ENCODE results near the gene CLRN1.
A peak's percentile ranks its signal among the peaks of the same experiment; 100 is the strongest.

Gene CLRN1

DNA sequence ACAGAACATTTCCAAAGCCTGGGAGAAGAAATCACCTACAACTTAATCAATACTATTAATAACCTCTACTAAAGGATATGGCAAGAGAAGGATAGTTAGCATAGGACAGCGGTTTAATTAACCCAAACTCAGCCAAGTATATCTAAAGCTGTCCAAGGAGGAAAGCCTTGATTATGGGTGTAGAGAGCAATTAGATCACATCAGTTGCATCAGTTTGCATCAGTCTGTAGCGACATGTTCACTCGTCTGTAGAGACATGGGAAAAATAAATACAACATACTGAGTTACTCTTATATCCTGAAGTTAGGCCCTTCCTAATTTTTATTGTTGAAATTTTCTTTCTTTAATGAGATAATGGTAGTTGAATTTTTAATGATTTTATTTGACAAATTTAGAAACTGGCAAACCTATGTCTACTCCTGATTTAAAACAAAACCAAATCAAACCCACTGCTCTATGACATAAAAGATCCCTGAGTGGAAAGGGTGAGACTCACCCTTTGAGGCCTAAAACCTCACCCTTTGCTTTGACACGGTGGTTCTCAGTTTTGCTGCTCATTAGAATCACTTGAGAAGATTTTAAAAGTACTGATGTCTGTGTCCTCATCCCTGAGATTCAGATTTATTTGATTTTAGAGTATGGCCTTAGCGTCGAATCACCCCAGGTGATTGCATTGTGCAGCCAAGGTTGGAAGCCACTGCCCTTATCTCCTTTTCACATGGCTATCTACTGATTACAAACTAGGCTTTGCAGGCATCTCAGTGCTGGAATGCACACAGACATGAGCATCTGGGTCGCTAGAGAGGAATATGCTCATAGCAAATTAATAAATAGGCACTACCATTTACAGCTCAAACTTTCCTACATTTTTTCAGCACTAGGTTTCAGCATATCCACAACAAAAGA is 2.8 kb upstream of the CLRN1 start:
- no peak for DNase-seq

DNA sequence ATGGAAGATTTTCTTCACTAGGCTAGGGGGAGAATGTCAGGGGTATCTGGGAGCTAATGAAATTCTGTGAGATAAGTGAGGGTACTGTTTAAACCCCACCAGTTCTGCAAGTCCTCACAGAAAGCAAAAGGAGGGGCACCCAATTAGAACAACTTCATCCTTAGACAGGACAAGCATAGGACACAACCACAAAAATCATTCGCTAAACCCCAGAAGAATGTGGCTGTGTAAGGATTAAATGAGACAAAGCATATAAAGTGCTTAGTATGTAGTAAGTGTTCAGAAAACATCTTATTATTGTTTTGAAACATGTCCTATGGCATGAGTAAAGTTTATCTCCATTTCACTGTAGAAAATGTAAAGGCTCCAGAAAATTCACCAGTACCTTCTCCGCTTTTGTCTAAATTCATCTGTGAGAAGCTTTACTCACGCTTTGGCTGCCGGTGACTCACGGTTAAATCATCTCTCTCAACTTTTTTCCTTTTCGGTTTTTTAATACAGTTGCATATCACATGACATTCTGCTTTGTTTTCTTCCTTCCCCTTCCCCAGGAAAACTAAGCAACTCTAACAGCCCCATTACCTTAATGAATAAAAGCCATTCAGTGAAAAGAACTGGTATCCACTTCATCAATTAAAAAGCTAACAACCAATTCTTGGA is 1.7 kb downstream of the CLRN1 start:
- peak; percentile 69 for DNase-seq

- no peak for DNase-seq
These were observed 4.0 kb downstream of the CLRN1 start for GRCh38 chr3:150968341-150969035.

GRCh38 chr3:150965436-150965835 is 7.1 kb downstream of the CLRN1 start:
- DNase-seq, result peak; percentile 24

GRCh38 chr3:150961949-150962348 is 10.6 kb downstream of the CLRN1 start:
- DNase-seq, result no peak

GRCh38 chr3:150960708-150961684 is 11.5 kb downstream of the CLRN1 start:
- DNase-seq, result no peak

DNA sequence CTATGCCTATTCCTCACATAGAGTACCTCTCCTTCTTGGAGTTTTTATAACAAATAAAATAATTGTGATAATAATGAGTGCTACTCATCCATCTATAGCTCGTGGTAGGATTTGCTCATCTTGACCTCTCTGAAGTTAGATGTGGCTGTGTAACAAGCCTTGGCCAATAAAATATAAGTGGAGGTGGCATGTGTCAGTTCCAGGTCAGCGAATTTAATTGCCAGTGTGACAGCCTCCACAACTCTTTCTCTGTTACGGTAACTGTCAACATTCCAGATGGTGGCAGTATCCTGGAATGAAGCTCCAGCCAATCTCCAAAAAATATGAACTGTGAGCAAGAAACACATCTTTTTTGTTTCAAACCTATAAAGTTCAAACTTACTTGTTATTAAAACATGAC is 13.8 kb downstream of the CLRN1 start:
- no peak for DNase-seq

DNA sequence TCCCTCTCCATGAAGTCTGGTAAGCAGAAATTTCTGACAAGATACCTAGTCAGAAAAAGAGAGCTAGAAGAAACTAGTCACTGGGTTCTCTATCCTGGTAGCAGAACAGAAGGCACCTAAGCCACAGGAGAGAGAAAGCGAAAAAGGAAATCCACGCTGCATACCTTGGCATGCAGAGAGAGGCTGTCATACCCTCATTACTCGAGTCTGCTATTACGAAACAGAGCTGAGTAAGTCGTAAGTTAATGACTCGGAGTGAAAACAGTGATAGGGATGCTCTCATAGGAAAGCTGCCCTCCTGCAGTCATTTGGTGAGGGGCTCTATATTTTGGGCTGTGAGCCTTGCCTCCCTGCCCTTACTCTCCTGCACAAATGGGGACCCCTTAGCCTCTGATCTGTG is 16.2 kb downstream of the CLRN1 start:
- peak; percentile 29 for DNase-seq

- DNase-seq, result no peak
These were observed 20.6 kb downstream of the CLRN1 start for GRCh38 chr3:150951923-150952322.

- DNase-seq, result peak; percentile 87
These were observed 27.1 kb downstream of the CLRN1 start for GRCh38 chr3:150945226-150946032.

DNA sequence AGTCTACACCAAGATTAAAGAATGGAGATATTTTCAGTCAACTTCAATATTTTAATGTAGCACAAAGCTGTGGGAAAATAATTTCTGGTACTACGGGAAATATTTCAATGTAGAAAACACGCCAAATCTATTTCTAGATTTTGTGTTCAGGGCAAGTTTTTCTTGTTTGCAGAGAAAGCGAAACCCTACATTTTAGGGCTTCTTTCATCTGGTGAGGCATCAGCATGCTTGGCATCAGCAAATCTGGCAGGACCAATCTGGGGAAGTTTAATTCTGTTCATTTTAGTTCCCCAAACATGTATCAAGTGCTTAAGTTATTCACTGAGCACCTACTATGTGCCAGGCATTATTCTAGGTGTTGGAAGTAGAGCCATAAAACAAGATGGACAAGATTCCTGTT is 30.3 kb downstream of the CLRN1 start:
- DNase-seq, result no peak

DNA sequence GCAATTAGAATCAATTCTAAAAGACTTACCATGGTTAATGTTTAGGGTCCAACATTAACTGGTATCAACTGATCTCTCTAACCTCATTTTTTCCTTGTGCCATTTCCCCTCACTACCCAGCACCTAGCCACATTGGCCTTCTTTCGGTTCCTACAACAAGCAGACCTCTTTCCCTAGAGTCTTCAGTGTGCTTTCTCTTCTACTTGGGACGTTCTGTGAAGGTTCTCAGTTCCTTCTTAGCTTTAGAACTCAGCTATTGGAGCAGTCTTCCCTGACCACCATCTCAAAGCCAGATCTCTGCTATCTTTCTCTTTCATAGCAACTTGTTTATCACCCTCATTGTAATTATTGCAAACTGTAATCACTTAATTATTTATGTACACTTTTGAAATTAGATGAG is 35.8 kb downstream of the CLRN1 start:
- DNase-seq, result no peak

DNA sequence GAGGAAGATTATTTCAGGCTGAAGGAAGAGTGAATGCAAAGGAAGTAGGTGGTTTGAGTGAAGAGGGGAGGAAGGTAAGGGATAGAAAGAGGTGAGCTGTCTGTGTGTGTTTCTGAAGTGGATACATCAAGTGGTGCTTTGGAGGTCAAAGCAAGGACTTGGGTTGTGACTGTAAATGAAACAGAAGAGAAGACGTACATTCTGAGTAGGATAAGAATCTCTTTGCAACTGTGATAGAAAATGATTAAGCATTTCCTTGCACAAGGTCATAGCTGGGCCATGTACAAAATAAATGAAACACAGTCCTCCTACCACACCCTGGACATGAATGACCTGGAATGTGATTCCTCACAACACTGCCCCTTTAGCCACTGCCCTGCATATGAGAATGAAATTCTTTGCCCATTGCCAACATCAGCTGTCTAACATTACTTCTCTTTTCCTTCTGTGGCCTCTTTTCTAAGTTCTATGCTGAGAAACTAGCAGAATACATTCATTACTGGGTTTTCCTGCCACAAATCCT is 39.0 kb downstream of the CLRN1 start:
- no peak for DNase-seq

DNA sequence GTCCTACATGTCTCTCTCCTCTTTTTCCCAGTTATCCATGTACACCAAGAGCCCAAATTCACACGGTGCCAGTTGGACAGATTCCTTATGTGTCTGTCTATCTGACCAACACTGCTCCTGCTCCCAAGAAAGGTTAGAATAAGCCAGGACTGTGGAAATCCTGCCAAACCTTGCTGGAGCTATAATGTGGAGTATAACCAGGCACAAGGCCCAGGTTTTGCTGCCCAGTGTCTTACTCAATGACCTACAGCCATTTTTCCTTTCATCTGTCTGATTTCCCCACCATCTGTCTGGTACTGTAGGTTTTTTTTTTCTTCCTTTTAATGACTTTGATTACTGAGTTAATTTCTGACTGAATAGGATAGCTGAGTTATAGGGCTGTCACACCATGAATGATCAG is 40.8 kb downstream of the CLRN1 start:
- no peak for DNase-seq

DNA sequence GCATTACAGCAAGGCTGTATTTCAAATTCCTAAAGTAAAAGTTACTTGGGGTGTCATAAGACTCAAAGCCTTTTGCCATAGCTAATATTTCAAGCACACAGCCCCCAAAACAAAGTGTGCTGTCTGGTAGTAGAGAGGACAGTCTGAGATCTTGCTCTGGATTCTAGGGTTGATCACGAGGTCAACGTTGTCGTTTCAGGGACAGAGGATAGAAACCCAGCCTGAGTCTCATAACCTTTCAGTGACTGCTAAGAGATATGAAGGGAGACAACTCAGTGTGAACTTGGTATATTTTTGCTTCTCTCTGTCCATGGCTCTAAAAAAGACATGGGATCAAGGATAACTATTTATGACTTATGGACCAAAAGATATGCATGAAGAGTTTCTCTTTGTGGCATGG is 41.7 kb downstream of the CLRN1 start:
- no peak for DNase-seq

DNA sequence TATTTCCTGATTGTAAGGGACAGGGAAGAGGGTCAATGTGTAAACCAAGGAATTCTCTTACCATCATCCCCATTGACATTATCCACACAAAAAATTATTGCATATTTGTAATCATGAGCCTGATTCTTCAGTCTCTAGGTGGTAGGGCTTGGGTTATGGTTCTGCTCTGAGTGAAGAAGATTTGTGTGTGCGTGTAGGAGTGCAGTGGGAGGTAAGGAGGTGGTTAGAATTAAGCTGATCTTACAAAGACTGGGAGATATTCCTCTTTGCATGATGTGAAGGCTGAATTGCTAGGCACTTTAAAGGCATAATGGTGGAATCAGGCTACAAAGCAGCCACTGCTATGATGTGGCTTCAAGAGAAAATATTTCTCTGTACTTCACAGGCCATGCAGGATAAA is 44.3 kb downstream of the CLRN1 start:
- DNase-seq, result no peak

DNA sequence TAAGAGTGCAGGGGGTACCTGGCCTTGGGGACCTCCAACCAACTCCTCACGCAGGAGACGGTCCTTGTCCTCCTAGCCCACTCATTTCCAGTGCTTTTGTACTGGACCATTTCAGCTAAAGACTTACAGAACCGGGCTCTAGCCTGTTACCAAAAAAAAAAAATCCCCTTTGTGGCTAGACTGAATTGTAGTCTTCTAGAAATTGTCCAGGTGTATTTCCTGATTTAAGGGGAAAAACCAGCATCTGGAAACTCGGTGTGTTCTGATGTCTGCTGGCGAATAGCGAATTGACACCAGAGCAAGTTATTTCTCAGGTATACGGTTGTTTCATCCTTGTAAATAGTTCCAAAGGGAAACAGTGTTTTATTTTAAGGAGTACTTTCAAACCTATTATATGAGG is 46.2 kb downstream of the CLRN1 start:
- DNase-seq, result no peak

DNA sequence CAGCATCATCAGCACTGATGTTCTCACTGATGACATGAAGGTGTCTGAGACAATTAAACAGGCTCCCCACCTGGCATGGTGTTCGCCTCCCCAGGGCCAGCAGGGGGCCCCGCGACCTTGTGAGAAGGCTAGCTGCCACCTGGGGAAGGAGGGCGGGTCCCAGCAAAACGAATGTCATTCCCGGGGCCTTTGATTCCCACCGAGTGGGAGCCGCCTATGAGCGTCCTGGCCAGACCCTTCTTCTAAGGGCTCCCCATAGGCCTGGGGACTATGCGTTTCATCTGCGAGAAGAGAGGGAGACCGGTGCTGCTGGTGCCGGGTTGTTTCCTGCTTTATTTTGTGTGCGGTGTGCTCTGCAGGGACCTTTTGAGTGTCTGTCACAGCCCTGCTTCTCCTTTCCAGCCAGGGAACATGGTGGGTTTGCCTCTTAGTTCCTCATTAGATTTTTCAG is 46.8 kb downstream of the CLRN1 start:
- peak; percentile 26 for DNase-seq

- DNase-seq, result no peak
These were observed 49.9 kb downstream of the CLRN1 start for GRCh38 chr3:150922611-150923010.

GRCh38 chr3:150921209-150921608 is 51.3 kb downstream of the CLRN1 start:
- DNase-seq, result no peak

GRCh38 chr3:150920236-150920635 is 52.3 kb downstream of the CLRN1 start:
- DNase-seq, result no peak

Data from fibroblast of skin of scalp (primary cell).